ENCODE measurements around the gene ATXN1.

GRCh38 chr6:16721977-16722376 lies 39.3 kb downstream of the ATXN1 start:
- no peak for TF ChIP-seq CTCF (IDR thresholded peaks at IDR 0.05)
- no peak for TF ChIP-seq EP300 (IDR thresholded peaks at IDR 0.05)

All from gastroesophageal sphincter (tissue), 3 donors.